HG02798 (cell line): ENCODE data around the gene BTNL3.
"Not testable (repeated sequence)": the region's sequence is repeated elsewhere in the genome, so short reads cannot be mapped to it uniquely, and the experiment has no call there.

Experiments used
- ATAC-seq: cut with Tn5 transposase; IDR thresholded peaks from one replicate; pipeline ENCODE4 v1.9.1; 2021; ENCODE audit warnings: mild to moderate bottlenecking; ENCODE audit not compliant: unreplicated experiment, poor library complexity

Gene BTNL3

DNA sequence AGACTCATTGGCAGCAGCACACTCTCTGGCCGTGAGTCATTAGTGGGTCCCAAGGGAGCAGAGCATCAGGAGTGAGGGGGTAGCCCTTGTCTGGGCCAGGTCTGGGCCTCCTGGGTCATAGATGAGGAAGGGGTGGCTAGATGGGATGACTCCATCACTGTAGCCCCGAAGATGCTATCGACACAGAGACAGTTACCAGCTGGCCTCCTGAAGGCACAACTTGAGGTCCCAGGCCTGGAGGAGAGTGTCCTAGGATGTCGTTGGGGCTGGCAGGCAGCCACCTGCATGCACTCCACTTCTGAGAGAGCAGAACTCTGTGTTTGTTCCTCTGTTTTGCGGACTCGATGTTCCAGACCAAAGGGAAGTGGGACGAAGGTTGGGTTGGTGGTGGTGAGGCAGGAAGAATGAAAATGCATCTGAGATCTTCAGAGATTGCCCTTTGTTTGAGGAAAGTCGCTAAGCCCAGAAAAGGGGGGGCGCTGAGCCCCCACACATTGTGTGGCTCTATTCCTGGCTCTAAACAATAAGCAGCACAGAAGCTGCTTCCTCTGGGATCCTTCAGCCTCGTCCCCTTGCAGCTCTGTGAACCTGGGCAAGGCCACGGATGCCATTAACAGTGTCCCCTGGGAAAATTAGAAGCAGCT lies 56.1 kb downstream of the BTNL3 start:
- ATAC-seq, result no peak

DNA sequence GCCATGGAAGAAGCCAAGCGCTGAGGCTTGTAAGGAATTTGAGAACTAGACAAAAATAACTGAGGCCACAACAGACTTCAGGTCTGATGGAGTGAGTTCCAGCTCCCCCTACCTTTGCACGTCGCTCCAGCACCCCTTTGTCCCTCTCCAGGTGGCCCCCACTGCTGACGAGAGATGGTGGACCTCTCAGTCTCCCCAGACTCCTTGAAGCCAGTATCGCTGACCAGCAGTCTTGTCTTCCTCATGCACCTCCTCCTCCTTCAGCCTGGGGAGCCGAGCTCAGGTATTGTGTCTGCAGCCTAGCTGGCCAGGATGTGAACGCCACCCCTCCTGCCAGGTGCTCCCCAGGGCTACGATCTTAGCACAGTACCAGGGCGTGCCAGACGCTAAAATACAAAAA lies 56.7 kb downstream of the BTNL3 start:
- no peak for ATAC-seq

DNA sequence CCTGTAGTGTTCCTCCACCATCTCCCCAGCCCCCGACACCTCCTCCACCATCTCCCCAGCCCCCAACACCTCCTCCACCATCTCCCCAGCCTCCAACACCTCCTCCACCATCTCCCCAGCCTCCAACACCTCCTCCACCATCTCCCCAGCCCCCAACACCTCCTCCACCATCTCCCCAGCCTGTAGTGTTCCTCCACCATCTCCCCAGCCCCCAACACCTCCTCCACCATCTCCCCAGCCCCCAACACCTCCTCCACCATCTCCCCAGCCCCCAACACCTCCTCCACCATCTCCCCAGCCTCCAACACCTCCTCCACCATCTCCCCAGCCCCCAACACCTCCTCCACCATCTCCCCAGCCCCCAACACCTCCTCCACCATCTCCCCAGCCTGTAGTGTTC lies 57.2 kb downstream of the BTNL3 start:
- not testable (repeated sequence) for ATAC-seq

DNA sequence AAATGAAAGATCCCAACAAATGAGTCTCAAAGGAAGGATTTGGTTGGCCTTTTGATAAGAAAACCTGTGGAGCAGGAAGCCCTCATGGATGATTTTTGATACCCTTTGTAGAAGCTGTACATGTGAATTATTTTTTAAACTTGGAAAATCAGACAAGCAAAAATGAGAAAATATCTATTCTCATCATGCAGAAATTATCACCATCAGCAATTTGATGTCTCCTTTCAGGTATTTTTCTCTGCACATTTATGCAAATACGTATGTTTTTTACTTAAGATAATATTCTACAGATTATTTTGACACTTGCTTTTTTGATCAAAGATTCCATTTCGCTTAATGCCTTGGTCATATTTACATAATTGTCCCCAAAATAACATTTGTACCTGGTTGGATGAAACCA lies 58.6 kb downstream of the BTNL3 start:
- ATAC-seq, result no peak

DNA sequence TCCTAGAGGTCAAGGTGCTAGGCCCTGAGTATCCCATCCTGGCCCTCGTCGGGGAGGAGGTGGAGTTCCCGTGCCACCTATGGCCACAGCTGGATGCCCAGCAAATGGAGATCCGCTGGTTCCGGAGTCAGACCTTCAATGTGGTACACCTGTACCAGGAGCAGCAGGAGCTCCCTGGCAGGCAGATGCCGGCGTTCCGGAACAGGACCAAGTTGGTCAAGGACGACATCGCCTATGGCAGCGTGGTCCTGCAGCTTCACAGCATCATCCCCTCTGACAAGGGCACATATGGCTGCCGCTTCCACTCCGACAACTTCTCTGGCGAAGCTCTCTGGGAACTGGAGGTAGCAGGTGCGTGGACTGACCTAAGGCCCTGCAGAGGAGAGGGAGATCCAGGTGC lies 59.3 kb downstream of the BTNL3 start:
- no peak for ATAC-seq

DNA sequence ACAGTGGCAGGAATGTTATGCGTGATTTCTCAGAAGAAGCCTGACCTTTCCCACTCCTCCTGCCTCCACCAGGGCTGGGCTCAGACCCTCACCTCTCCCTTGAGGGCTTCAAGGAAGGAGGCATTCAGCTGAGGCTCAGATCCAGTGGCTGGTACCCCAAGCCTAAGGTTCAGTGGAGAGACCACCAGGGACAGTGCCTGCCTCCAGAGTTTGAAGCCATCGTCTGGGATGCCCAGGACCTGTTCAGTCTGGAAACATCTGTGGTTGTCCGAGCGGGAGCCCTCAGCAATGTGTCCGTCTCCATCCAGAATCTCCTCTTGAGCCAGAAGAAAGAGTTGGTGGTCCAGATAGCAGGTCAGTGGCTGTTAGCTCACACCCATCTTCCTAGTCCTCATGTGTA lies 61.4 kb downstream of the BTNL3 start:
- no peak for ATAC-seq

DNA sequence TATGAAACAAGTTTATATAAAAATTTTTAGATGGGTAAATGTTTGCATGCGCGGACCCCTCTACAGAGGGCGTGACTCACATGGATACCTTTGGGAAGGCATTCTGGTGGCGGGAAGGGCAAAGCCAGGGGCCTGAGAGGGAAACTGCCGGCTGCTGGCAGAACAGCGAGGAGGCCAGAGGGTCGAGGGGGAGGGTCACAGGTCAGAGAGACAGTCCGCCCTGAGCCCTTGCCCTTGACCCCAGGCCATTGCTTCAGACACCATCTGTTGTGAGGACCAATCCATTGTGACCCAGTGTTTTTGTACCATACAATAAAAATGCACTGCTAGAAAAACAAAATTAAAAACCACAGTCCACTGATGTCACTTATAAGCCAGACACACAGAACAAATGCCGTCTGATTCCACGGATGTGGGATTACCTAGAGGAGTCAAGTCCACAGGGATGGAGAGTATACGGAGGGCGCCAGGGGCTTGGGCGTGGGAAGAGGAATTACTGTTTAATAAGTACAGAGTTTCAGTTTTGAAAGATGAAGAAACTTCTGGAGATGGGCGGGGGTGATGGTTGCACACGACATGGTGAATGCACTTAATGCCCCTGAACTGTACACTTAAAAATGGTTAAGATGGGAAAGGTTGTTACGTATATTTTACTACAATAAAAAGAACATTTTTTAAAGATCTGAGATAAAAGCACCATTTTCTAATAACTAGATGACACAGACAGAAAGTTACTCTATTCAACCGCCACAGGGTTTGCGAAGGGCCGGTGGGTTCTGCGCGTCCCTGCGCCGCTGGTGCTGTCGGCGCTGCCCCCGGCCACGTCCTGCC lies 63.4 kb downstream of the BTNL3 start:
- ATAC-seq, result no peak

DNA sequence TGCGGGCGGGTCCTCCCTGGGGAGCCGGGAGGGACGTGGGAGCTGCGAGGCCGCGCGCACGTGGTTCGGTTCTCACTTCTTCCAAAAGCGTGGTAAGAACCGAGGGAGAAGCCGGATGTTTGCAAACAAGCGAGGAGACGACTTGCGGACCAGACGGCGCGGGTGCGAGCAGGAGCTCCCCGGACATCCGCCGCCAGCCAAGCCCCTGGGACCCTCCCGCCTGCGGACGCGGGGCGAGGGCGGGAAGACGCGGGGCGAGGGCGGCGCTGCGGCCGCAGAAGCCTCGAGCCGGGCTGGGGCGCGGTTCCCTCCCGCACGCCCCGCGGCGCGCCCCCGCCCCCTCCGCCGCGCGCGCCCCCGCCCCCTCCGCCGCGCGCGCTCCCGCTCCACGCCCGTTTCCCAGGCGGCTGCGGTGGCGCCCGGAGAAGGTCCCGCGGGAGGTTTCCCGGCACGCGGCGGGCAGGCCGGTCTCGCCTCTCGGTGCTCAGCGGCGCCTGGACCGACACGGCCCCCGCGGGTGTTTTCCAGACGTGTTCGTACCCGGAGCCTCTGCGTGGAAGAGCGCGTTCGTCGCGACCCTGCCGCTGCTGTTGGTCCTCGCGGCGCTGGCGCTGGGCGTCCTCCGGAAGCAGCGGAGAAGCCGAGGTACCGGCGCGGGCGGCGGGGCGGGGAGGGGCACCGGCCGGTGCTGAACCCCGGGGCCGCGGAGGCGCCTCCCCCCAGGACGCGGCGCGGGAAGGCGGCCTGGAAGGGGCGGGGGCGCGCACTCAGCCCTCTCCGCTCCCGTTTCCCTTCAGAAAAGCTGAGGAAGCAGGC lies 64.2 kb downstream of the BTNL3 start:
- no peak for ATAC-seq

DNA sequence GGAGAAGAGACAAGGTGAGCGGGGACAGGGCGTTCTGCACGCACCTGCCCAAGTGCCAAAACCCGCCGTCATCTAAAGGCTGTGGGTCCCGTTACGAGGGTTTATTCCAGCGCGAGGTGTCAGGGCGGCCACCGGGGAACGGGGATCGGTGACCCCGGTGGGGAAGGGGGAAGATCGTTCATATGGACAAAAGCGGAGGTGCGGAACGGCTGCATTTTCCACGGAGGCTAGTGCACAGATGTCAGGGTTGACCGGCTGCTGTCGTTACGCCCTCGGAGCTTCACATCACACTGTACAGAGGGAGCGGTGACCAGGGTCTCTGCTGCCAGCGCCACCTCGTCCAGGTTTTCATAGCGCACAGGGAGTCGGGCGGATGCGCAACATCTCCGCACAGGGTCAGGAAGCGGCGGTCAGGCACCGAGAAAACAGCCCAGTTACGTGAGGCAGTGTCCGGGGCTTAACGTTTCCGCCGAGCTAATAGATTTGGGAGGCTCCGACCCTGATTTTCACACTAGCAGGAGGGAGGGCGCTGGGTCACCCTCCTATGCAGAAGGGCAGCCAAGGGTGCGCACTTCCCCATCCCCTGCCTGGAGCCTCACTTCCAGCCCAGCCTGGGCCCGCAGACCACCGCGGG lies 65.0 kb downstream of the BTNL3 start:
- ATAC-seq, result no peak

DNA sequence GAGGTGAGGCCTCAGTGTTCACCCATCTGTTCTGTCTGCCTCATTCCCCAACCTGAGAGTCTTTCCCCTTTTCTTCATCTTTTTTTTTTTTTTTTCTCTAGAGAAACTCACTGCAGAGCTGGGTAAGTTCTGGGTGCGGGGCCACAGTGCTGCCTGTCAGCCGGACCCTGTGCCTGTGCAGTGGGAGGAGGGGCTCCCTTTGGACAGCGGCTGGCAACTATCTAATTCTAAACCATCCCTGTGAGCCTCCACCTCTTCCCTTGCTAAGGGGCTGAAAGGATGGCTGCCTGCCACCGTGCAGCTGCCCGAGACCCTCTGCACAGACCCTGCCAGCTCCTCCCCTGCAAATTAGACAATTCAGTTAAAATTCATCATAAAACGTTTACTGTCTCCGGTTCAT lies 65.5 kb downstream of the BTNL3 start:
- no peak for ATAC-seq

DNA sequence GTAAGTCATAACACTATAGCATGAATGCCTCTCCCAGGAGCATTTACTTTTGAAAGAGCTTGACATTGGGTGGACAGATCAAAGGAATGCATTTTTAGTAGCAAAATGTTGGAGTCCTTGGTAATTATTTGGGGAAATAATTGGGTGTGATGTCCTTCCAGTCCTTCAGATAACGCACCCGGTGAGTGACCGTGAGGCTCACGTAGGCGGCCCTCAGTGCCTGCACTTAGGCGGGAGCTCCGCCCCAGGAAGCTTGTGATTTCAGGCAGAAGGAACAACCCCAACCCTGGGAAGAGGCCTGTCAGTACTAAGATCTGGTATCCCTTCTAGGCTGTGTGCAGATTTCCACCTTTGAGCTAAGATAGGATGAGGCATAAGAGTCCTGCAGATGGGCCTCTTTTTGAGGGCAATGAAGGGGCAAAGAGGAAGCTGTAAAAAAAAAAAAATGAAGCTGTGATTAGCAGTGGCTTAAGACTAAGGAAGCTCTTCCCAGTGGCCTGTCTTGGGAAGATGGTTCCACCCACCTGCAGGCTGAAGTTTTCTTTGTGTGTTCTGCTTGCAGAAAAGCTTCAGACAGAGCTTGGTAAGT lies 66.3 kb downstream of the BTNL3 start:
- ATAC-seq, result no peak
